ENCODE measurements around the gene CDH20.

- TF ChIP-seq CTCF (IDR thresholded peaks at IDR 0.05; ENCODE audit: poor library complexity) (no peak), EZH2phosphoT487 (IDR thresholded peaks at IDR 0.05; ENCODE audit: low read depth, severe bottlenecking, unreplicated experiment) (no peak), EZH2 (IDR thresholded peaks at IDR 0.05; ENCODE audit: borderline replicate concordance) (no peak)
Measured at GRCh38 chr18:61553045-61553659, 219.9 kb downstream of the CDH20 start.

All from hepatocyte (in vitro differentiated cells).